ENCODE measurements around the gene ATP7B.
"Not testable (repeated sequence)": the region's sequence is repeated elsewhere in the genome, so short reads cannot be mapped to it uniquely, and the experiment has no call there.

ATP7B gene

DNA sequence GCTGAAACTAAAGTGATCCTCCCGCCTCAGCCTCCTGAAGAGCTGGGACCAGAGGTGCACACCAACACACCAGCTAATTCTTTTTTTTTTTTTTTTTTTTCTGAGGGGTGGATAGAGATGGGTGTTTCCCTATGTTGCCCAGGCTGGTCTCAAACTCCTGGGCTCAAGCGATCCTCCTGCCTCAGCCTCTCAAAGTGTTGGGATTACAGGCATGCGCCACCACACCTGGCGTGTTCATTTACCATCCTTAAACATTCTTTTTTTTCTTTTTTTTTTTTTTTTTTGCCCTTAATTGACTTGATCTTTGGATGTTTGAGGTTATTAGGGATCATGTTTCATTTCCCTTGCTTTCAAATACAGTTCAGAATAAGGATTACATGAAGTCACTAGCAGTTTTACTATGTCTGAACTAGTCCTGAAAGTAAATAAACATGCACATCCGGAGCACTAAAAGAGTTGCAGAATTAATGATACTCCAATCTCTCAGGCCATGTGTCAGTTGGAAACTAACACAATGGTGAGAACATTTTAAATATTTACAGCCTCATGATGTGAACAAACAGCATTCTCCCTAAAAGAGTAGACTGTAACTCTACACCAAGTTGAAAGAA is 23.5 kb upstream of the ATP7B start:
- TF ChIP-seq, protein P1, sequence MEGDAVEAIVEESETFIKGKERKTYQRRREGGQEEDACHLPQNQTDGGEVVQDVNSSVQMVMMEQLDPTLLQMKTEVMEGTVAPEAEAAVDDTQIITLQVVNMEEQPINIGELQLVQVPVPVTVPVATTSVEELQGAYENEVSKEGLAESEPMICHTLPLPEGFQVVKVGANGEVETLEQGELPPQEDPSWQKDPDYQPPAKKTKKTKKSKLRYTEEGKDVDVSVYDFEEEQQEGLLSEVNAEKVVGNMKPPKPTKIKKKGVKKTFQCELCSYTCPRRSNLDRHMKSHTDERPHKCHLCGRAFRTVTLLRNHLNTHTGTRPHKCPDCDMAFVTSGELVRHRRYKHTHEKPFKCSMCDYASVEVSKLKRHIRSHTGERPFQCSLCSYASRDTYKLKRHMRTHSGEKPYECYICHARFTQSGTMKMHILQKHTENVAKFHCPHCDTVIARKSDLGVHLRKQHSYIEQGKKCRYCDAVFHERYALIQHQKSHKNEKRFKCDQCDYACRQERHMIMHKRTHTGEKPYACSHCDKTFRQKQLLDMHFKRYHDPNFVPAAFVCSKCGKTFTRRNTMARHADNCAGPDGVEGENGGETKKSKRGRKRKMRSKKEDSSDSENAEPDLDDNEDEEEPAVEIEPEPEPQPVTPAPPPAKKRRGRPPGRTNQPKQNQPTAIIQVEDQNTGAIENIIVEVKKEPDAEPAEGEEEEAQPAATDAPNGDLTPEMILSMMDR (IDR thresholded peaks at IDR 0.05; ENCODE audit: low read depth, low read length): no peak
- H3K4me3 ChIP-seq (ENCODE audit: low read depth, low read length): no peak overlapping the region

DNA sequence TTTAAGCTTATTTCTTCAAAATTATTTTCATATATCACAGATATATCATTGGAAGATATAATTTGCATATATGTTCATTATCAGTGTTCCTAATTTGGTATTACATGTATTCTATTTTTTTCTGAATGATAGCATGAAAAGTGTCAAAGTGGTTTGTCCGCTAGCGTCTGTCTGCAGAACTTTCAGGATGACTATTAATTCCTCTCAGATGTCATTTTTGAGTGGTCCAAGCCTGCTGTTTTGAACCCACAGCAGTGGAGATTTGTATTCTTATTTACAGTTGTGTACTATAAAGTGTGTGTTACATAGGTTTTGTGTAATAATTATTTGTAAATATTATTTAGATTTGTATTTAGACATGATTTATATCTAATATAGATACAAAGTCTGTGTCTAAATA is 21.8 kb upstream of the ATP7B start:
- TF ChIP-seq, protein P1 (IDR thresholded peaks at IDR 0.05; ENCODE audit: low read depth, low read length): no peak
- H3K4me3 ChIP-seq (ENCODE audit: low read depth, low read length): no peak overlapping the region

DNA sequence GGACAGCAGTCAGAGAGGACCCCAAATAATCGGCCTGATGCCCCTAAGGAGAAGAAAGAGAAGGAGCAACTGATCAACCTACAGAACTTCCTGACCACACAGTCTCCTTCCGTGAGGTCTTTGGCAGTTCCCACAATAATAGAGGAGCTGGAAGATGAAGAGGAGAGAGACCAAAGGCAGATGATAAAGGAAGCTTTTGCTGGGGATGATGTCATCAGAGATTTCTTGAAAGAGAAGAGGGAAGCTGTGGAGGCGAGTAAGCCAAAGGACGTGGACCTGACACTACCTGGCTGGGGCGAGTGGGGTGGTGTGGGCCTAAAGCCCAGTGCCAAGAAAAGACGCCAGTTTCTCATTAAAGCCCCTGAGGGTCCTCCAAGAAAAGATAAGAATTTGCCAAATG is 19.2 kb upstream of the ATP7B start:
- not testable (repeated sequence) for H3K4me3 ChIP-seq (ENCODE audit: low read depth, low read length)

DNA sequence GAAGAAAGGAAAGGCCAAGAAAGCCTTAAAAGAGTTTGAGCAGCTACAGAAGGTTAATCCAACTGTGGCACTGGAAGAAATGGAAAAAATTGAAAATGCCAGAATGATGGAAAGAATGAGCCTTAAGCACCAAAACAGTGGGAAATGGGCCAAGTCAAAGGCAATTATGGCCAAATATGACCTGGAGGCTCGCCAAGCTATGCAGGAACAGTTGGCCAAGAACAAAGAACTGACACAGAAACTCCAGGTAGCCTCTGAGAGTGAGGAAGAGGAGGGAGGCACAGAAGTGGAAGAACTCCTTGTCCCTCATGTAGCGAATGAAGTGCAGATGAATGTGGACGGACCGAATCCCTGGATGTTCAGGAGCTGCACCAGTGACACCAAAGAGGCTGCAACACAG is 18.3 kb upstream of the ATP7B start:
- TF ChIP-seq, protein P1 (IDR thresholded peaks at IDR 0.05; ENCODE audit: low read depth, low read length): no peak

DNA sequence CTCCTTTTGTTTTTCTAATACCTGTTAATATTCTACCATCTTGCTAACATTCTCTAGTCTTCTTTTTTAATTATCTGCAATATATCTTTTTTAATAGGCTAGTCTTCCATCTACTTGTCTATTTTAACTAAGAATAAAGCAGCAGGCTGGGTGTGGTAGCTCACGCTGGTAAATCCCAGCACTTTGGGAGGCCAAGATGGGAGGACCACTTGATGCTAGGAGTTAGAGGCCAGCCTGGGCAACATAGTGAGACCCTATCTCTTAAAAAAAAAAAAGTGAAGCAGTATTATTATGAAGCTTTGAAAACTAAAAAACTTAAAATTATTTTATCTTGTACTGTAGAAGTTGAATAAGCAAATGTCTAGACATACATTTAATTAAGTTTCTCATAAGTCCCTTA is 16.6 kb upstream of the ATP7B start:
- H3K4me3 ChIP-seq (ENCODE audit: low read depth, low read length): no peak overlapping the region
- TF ChIP-seq, protein P1 (IDR thresholded peaks at IDR 0.05; ENCODE audit: low read depth, low read length): no peak

More for the DNA sequence above, 18.3 kb upstream of the ATP7B start:
- no peak overlapping the region for H3K4me3 ChIP-seq (ENCODE audit: low read depth, low read length)

DNA sequence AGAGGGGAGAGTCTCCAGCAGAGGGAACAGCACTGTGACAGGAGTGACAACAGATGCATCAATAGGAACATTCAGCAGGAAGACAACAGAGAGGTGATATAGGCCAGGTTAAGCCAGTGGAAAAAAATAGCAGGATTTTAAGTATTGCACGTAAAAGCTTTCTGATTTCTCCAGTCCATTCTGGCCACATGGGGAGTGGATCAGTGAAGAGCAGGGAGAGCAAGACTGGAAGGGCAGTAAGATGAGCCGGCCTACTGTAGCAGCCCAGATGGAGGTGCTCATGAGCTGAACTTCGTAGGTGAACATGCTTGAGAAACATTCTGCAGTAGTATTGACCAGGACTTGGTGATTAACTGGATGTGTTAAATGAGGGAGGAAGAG is 15.0 kb upstream of the ATP7B start:
- no peak overlapping the region for H3K4me3 ChIP-seq (ENCODE audit: low read depth, low read length)
- TF ChIP-seq, protein P1 (IDR thresholded peaks at IDR 0.05; ENCODE audit: low read depth, low read length): no peak

DNA sequence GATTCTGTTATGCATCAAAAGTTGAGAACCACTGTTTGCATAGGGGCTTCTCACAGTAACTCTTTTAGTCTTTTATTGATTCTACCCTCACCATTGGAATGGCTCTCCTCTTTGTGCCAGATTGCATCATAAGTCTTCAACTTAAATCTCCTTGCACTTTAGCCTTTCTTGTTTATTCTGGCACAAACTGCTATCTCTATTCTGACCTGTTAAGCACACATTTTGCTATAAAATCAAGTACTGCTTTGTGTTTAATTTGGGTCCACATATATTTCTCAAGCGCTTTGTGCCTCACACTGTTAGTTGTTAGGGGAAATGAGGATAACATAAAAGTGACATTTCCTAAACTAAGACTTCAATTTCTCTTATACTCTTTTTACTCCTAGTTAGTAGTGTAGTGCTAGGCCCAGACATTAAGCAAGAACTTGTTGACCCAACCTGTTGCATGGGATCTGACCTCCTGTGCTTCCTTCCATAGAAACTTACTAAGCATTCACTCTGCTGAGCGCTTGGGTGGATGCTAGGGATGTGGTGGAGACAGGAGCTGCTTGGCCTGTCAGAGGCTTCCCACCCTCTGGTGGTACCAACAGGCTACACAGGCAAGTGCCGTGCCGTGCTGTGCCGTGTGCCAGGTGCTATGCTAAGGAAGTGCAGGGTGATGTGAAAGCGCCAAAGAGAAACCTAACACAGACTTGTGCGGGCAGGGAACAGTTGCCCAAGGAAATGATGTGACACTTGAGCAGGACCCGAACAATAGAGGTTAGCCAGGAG is 14.4 kb upstream of the ATP7B start:
- no peak overlapping the region for H3K4me3 ChIP-seq (ENCODE audit: low read depth, low read length)
- TF ChIP-seq, protein P1 (IDR thresholded peaks at IDR 0.05; ENCODE audit: low read depth, low read length): no peak
